Psoas muscle (tissue), 8 donors: ENCODE measurements around the gene FRS3. TPM values are rescaled to one million over a fixed set of nuclear protein-coding genes. Genes with fewer than 3 reads are reported as not detected.

Experiments used
- ATAC-seq, 4 donors: fragments of 200-7000 bp; cut with Tn5 transposase; one replicate each; pipeline ENCODE4 v1.9.1; 2020; ENCODE audit warnings: moderate library complexity in 3 of 4, mild to moderate bottlenecking in 2 of 4
- DNase-seq, 2 donors: peaks; one replicate each; pipeline ENCODE4 v3.0.0-alpha.2; 2020
- H3K27ac ChIP-seq: fragments of 200-600 bp; one replicate; pipeline ENCODE4 v1.8.0; 2022
- H3K27me3 ChIP-seq, 3 donors: fragments of 200-600 bp in 1 of 3; one replicate each; pipeline versions ENCODE4 v1.6.1 to v1.8.0; 2013 to 2022; ENCODE audit warnings: low read length in 2 of 3, mild to moderate bottlenecking in 2 of 3, moderate library complexity in 1 of 3; ENCODE audit not compliant: insufficient read depth in 3 of 3
- H3K36me3 ChIP-seq, 2 donors: fragments of 200-600 bp in 1 of 2; one replicate each; pipeline versions ENCODE4 v1.6.1 to v1.8.0; 2013 to 2022; ENCODE audit warnings: low read depth in 1 of 2, mild to moderate bottlenecking in 1 of 2, moderate library complexity in 1 of 2; ENCODE audit not compliant: insufficient read depth in 1 of 2
- H3K4me1 ChIP-seq: fragments of 200-600 bp; one replicate; pipeline ENCODE4 v1.8.0; 2022
- H3K4me3 ChIP-seq: fragments of 200-600 bp; one replicate; pipeline ENCODE4 v1.8.0; 2022; ENCODE audit warnings: mild to moderate bottlenecking
- H3K9me3 ChIP-seq: fragments of 200-600 bp; one replicate; pipeline ENCODE4 v1.8.0; 2022
- CTCF ChIP-seq: fragments of 200-600 bp; IDR thresholded peaks from one replicate; pipeline ENCODE4 v1.8.0; 2022; ENCODE audit warnings: antibody characterized with exemption
- WGBS, 3 donors: extraction: QIAGEN DNeasy Blood & Tissue Kit; methylation state at CpG; one replicate each; pipeline versions ENCODE4 v1.1.6 to v1.1.7; 2013; 5-methylcytosine and 5-hydroxymethylcytosine counted together
- intact Hi-C, 2 donors: fragments of 100-400 bp; cut with DNase I; formaldehyde crosslinking; loops; one replicate each; pipeline versions ENCODE4 v1.11.0 to v1.14.2; 2022
- polyA plus RNA-seq, 3 donors: library from polyadenylated mRNA; stranded (reverse); fragments of 200-250 nt; gene quantifications; one replicate each; pipeline ENCODE4 v1.2.3, GENCODE V29; 2013
- total RNA-seq, 4 donors: library from RNA; stranded (reverse); fragmentation: NEBNext Ultra II Directional in 2 of 4; extraction: Animal tissue kit (Norgen Biotek cat#: 25700) in 2 of 4; gene quantifications; one replicate each; pipeline versions ENCODE4 v1.2.1 to v1.2.4, GENCODE V29; 2021 to 2023
- donor health status: healthy with polysubstance abuse.
- donor health status: DM: no; HTN: no; CAD: no; lungs with moderate emphysema.
- donor health status: Bipolar disorder and iron deficiency.
- donor health status: healthy.
- donor health status: DM: yes; HTN: yes; CAD: no.
- donor health status: DM: no; HTN: no; CAD: no.
- donor health status: DM: no; HTN: no; CAD: no.
- donor health status: DM: yes; HTN: yes; CAD: no.

The FRS3 gene
- total and polyA plus RNA-seq, 7 donors: 4.0 to 6.8 (median 5.4) TPM

- Histone ChIP-seq H3K4me1 (no peaks in the 10 kb centered on the region), H3K9me3 (no peaks in the 10 kb centered on the region), H3K36me3 (no peaks in the 10 kb centered on the region), H3K27ac (no peak within 1 kb of the TSS), H3K4me3 (no peak within 1 kb of the TSS), H3K27me3 (no peaks in the 10 kb centered on the region)
- 88 to 92% (median 90%) methylated on average over 15 of the region's 15 CpGs for WGBS, 3 donors
- intact Hi-C loops: loop anchor here in 1 of 2 donors (10.0 kb wide), 1 partner anchor 1633 kb away; no protein-coding TSS in a partner anchor
- TF ChIP-seq CTCF: no peak
- ATAC-seq: no peak
- no peak for DNase-seq
Measured at GRCh38 chr6:41747256-41748101, 32.2 kb downstream of the FRS3 start, which contains the start of gene PGC. PGC (minus strand) TSS chr6:41747397; CDS start chr6:41747334, 63 bp downstream.

GRCh38 chr6:41746107-41746506 lies 33.6 kb downstream of the FRS3 start:
- TF ChIP-seq CTCF: no peak
- Histone ChIP-seq H3K36me3 (no peaks in the 10 kb centered on the region), H3K4me1 (no peaks in the 10 kb centered on the region), H3K9me3 (no peaks in the 10 kb centered on the region), H3K27me3 (no peaks in the 10 kb centered on the region), H3K4me3 (no peak overlapping the region), H3K27ac (no peak overlapping the region)
- 73 to 82% (median 81%) methylated on average over 10 of the region's 10 CpGs for WGBS, 3 donors
- ATAC-seq: no peak
- intact Hi-C loops: loop anchor here in 1 of 2 donors (10.0 kb wide), 1 partner anchor 1631 kb away; no protein-coding TSS in a partner anchor
- DNase-seq: peak in 1 of 2 donors; percentile 28

GRCh38 chr6:41744236-41744787 lies 35.4 kb downstream of the FRS3 start:
- 81 to 88% (median 84%) methylated on average over 7 of the region's 7 CpGs for WGBS, 3 donors
- Histone ChIP-seq H3K9me3 (no peaks in the 10 kb centered on the region), H3K27ac (no peak overlapping the region), H3K4me3 (no peak overlapping the region), H3K27me3 (no peaks in the 10 kb centered on the region), H3K36me3 (no peaks in the 10 kb centered on the region), H3K4me1 (no peaks in the 10 kb centered on the region)
- TF ChIP-seq CTCF: no peak
- peak in 1 of 2 donors; percentile 31 for DNase-seq
- intact Hi-C loops: loop anchor here in 1 of 2 donors (10.0 kb wide), 1 partner anchor 1630 kb away; no protein-coding TSS in a partner anchor
- no peak for ATAC-seq

GRCh38 chr6:41743406-41744235 lies 36.1 kb downstream of the FRS3 start:
- WGBS, 3 donors: 89 to 95% (median 89%) methylated on average over 5 to 6 of the region's 6 CpGs
- Histone ChIP-seq H3K27ac (no peak overlapping the region), H3K4me3 (no peak overlapping the region), H3K36me3 (no peaks in the 10 kb centered on the region), H3K4me1 (no peaks in the 10 kb centered on the region), H3K9me3 (no peaks in the 10 kb centered on the region), H3K27me3 (no peaks in the 10 kb centered on the region)
- TF ChIP-seq CTCF: no peak
- peak in 1 of 2 donors; percentile 26 for DNase-seq
- ATAC-seq: peak in 1 of 4 donors; percentile 13
- intact Hi-C loops: loop anchor here in 1 of 2 donors (10.0 kb wide), 1 partner anchor 1629 kb away; no protein-coding TSS in a partner anchor
